BLaER1 (cell line): ENCODE measurements around the gene IGIP.

Experiments
- H3K27ac ChIP-seq: shearing (Covaris generic); formaldehyde crosslinking; 2 replicates; pipeline ENCODE4 v1.8.1; 2022
- H3K27me3 ChIP-seq: shearing (Covaris generic); formaldehyde crosslinking; 2 replicates; pipeline ENCODE4 v1.8.1; 2022
- H3K36me3 ChIP-seq: shearing (Covaris generic); formaldehyde crosslinking; 2 replicates; pipeline ENCODE4 v1.8.1; 2022
- H3K4me1 ChIP-seq: shearing (Covaris generic); formaldehyde crosslinking; 2 replicates; pipeline ENCODE4 v1.8.1; 2022
- H3K4me2 ChIP-seq: shearing (Covaris generic); formaldehyde crosslinking; 2 replicates; pipeline ENCODE4 v1.8.1; 2022
- H3K4me3 ChIP-seq: shearing (Covaris generic); formaldehyde crosslinking; 2 replicates; pipeline ENCODE4 v1.8.1; 2022
- H3K9ac ChIP-seq: shearing (Covaris generic); formaldehyde crosslinking; 2 replicates; pipeline ENCODE4 v1.8.1; 2022
- H3K9me3 ChIP-seq: shearing (Covaris generic); formaldehyde crosslinking; 2 replicates; pipeline ENCODE4 v1.8.1; 2022
- H4K20me1 ChIP-seq: shearing (Covaris generic); formaldehyde crosslinking; 2 replicates; pipeline ENCODE4 v1.8.1; 2022
- Cebpa-rat ChIP-seq: shearing (Covaris generic); IDR thresholded peaks from 2 replicates; pipeline ENCODE4 v1.8.1; 2022

Gene IGIP

DNA sequence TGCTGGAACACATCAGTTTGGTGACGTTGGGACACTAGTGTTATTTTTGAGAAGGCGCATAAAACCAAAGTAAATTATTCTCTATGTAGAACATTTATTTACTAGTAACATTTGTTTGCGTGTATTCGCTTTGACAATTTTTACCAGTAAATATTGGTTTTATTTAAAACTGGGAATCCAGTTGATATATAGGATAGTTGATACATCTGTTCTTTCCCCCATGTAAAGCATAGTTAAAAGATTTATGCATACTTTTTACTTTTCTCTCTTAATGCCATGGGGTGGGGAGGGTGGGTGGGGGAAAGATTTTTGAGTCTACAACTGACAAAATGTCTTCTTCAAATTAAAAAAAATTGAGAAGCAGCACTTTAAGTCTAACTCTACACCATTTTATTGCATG, at the start of gene IGIP:
Gene IGIP (plus strand): TSS at position 301 of the 400 bp plus-strand sequence. CDS start 2,540 bp downstream, outside the sequence.
- Histone ChIP-seq H3K4me2 (no peak within 1 kb of the TSS), H3K36me3 (no peaks in the 10 kb centered on the region), H3K27me3 (no peaks in the 10 kb centered on the region), H4K20me1 (no peaks in the 10 kb centered on the region; the same call in 1 of the 2 replicates), H3K4me3 (no peak within 1 kb of the TSS), H3K4me1 (no peaks in the 10 kb centered on the region), H3K9me3 (no peaks in the 10 kb centered on the region), H3K27ac (no peak within 1 kb of the TSS), H3K9ac (no peak within 1 kb of the TSS)
- no peak for TF ChIP-seq Cebpa-rat

GRCh38 chr5:140076142-140076541, 49.6 kb upstream of the IGIP start:
- no peaks in the 10 kb centered on the region for H3K36me3 ChIP-seq
- no peaks in the 10 kb centered on the region for H3K27me3 ChIP-seq
- no peaks in the 10 kb centered on the region for H3K4me1 ChIP-seq
- H4K20me1 ChIP-seq, result no peaks in the 10 kb centered on the region
- no peak overlapping the region for H3K9ac ChIP-seq
- no peak overlapping the region for H3K4me2 ChIP-seq
- no peak overlapping the region for H3K27ac ChIP-seq
- TF ChIP-seq Cebpa-rat, result no peak
- no peak overlapping the region for H3K4me3 ChIP-seq
- no peaks in the 10 kb centered on the region for H3K9me3 ChIP-seq

DNA sequence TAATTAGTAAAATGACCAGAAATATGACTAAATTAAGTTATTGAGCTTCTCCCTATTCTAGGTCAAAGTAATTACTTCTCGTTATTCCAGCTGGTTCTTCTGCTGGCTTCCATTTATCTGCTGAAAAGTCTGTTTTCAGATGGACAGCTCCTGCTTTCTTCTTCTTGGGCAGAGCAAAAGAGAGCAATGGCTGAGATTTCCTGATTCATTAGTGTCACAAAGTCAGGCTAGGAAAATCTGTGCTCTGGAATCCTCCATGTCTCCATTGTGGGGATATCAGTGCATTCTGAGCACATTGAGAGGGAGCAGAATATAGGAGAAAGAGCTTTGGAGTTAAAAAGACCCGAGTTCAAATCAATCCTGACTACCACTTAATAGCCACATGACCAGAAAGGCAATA, 48.9 kb upstream of the IGIP start:
- H3K9me3 ChIP-seq, result no peaks in the 10 kb centered on the region
- H3K4me2 ChIP-seq, result no peak overlapping the region
- H3K4me3 ChIP-seq, result no peak overlapping the region
- no peaks in the 10 kb centered on the region for H3K4me1 ChIP-seq
- TF ChIP-seq Cebpa-rat, result no peak
- H3K9ac ChIP-seq, result no peak overlapping the region
- no peaks in the 10 kb centered on the region for H3K36me3 ChIP-seq
- H3K27ac ChIP-seq, result no peak overlapping the region
- no peaks in the 10 kb centered on the region for H3K27me3 ChIP-seq
- no peaks in the 10 kb centered on the region for H4K20me1 ChIP-seq

- H3K27ac ChIP-seq, result no peak overlapping the region
- H3K4me3 ChIP-seq, result no peak overlapping the region
- H4K20me1 ChIP-seq, result no peaks in the 10 kb centered on the region
- TF ChIP-seq Cebpa-rat, result no peak
- H3K4me2 ChIP-seq, result no peak overlapping the region
- no peaks in the 10 kb centered on the region for H3K4me1 ChIP-seq
- H3K9me3 ChIP-seq, result no peaks in the 10 kb centered on the region
- no peaks in the 10 kb centered on the region for H3K36me3 ChIP-seq
- H3K9ac ChIP-seq, result no peak overlapping the region
- no peaks in the 10 kb centered on the region for H3K27me3 ChIP-seq
Measured at GRCh38 chr5:140083120-140083519, 42.6 kb upstream of the IGIP start.

GRCh38 chr5:140083650-140084049, 42.1 kb upstream of the IGIP start:
- H4K20me1 ChIP-seq, result no peaks in the 10 kb centered on the region
- no peak for TF ChIP-seq Cebpa-rat

GRCh38 chr5:140084541-140084940, 41.2 kb upstream of the IGIP start:
- Histone ChIP-seq H4K20me1 (no peaks in the 10 kb centered on the region), H3K9me3 (no peaks in the 10 kb centered on the region), H3K4me2 (no peak overlapping the region), H3K27me3 (no peaks in the 10 kb centered on the region), H3K4me3 (no peak overlapping the region), H3K9ac (no peak overlapping the region), H3K4me1 (no peaks in the 10 kb centered on the region), H3K27ac (no peak overlapping the region), H3K36me3 (no peaks in the 10 kb centered on the region)
- TF ChIP-seq Cebpa-rat, result no peak

More at GRCh38 chr5:140083650-140084049, 42.1 kb upstream of the IGIP start:
- Histone ChIP-seq H3K27me3 (no peaks in the 10 kb centered on the region), H3K4me3 (no peak overlapping the region), H3K36me3 (no peaks in the 10 kb centered on the region), H3K9ac (no peak overlapping the region), H3K4me1 (no peaks in the 10 kb centered on the region), H3K27ac (no peak overlapping the region), H3K4me2 (no peak overlapping the region), H3K9me3 (no peaks in the 10 kb centered on the region)

DNA sequence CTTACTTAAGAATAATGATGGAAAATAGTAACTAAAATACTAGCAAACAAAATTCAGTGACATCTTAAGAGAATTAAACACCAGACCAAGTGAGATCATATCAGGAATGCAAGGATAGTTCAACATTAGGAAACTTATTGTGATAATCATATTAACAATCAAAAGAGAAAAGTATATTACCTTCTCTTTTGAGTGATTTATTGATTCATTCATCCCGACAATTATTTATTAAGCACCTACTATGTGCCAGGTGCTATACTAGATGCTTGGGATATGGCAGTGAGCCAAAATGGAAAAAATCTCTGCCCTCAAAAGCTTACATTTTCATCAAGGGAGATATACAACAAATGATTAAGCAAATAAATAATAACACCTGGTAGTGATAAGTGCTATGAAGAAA, 35.5 kb upstream of the IGIP start:
- peaks cover 12% of the 10 kb centered on the region for H3K9me3 ChIP-seq
- H3K4me1 ChIP-seq, result no peaks in the 10 kb centered on the region
- no peak overlapping the region for H3K4me2 ChIP-seq
- no peak for TF ChIP-seq Cebpa-rat
- no peaks in the 10 kb centered on the region for H3K27me3 ChIP-seq
- H3K4me3 ChIP-seq, result no peak overlapping the region
- H3K36me3 ChIP-seq, result no peaks in the 10 kb centered on the region
- no peak overlapping the region for H3K27ac ChIP-seq
- no peaks in the 10 kb centered on the region for H4K20me1 ChIP-seq
- H3K9ac ChIP-seq, result no peak overlapping the region

GRCh38 chr5:140093179-140093578, 32.6 kb upstream of the IGIP start:
- no peaks in the 10 kb centered on the region for H4K20me1 ChIP-seq
- H3K4me3 ChIP-seq, result no peak overlapping the region
- no peaks in the 10 kb centered on the region for H3K4me1 ChIP-seq
- no peaks in the 10 kb centered on the region for H3K27me3 ChIP-seq
- no peak overlapping the region for H3K9ac ChIP-seq
- no peak overlapping the region for H3K4me2 ChIP-seq
- no peak for TF ChIP-seq Cebpa-rat
- peaks cover 12% of the 10 kb centered on the region for H3K9me3 ChIP-seq
- H3K36me3 ChIP-seq, result no peaks in the 10 kb centered on the region
- no peak overlapping the region for H3K27ac ChIP-seq

GRCh38 chr5:140093866-140094265, 31.9 kb upstream of the IGIP start:
- Histone ChIP-seq H3K4me3 (no peak overlapping the region), H3K4me1 (no peaks in the 10 kb centered on the region), H3K4me2 (no peak overlapping the region), H4K20me1 (no peaks in the 10 kb centered on the region), H3K27ac (no peak overlapping the region), H3K36me3 (no peaks in the 10 kb centered on the region), H3K27me3 (no peaks in the 10 kb centered on the region), H3K9me3 (peaks cover 12% of the 10 kb centered on the region), H3K9ac (no peak overlapping the region)
- no peak for TF ChIP-seq Cebpa-rat

DNA sequence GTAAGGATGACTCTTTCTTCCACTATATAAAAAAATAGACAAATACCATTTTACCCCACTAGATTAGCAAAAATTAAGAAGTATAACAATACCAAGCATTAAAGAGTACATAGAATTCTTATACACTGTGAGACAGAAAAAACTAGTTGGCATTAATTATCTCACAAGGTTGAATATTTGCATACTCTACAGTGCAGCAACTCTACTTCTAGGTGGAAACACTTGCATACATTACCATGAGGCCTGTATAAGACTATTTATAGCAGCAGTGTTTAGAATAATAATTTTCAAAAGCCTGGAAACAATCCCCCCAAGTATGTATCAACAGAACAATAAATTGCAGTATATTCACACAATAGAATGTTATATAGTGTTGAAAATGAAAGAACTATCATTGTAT, 30.8 kb upstream of the IGIP start:
- Histone ChIP-seq H3K9ac (no peak overlapping the region), H3K9me3 (peaks cover 12% of the 10 kb centered on the region), H3K27ac (no peak overlapping the region), H3K4me3 (no peak overlapping the region), H3K27me3 (no peaks in the 10 kb centered on the region), H3K4me1 (no peaks in the 10 kb centered on the region), H4K20me1 (no peaks in the 10 kb centered on the region), H3K4me2 (no peak overlapping the region), H3K36me3 (no peaks in the 10 kb centered on the region)
- TF ChIP-seq Cebpa-rat, result no peak

DNA sequence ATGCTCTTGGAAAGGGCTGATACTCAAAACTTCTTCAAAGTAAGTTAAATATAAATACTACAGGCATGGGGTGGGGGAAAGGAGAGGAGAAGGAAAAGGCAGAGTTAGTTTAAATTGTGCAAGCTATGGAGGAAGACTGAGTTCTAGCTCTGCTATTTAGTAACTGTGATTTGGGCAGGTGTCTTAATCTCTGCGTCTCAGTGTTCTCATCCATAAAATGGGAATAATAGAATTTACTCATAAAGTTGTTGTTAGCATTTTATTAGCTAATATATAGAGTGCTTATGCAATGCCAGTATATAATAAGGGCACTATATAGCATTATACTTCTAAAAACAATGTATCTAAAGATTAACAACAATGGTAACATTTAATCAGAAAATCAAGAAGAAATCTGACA, 24.6 kb upstream of the IGIP start:
- Histone ChIP-seq H3K4me1 (no peaks in the 10 kb centered on the region), H3K27me3 (no peaks in the 10 kb centered on the region), H3K9me3 (no peaks in the 10 kb centered on the region), H3K4me3 (no peak overlapping the region), H3K9ac (no peak overlapping the region), H3K4me2 (no peak overlapping the region), H3K36me3 (no peaks in the 10 kb centered on the region), H3K27ac (no peak overlapping the region), H4K20me1 (no peaks in the 10 kb centered on the region)
- no peak for TF ChIP-seq Cebpa-rat
